ENCODE data around the gene PSD4.

GRCh38 chr2:113219889-113220641, 46.3 kb downstream of the PSD4 start:
- TF ChIP-seq, protein P1, sequence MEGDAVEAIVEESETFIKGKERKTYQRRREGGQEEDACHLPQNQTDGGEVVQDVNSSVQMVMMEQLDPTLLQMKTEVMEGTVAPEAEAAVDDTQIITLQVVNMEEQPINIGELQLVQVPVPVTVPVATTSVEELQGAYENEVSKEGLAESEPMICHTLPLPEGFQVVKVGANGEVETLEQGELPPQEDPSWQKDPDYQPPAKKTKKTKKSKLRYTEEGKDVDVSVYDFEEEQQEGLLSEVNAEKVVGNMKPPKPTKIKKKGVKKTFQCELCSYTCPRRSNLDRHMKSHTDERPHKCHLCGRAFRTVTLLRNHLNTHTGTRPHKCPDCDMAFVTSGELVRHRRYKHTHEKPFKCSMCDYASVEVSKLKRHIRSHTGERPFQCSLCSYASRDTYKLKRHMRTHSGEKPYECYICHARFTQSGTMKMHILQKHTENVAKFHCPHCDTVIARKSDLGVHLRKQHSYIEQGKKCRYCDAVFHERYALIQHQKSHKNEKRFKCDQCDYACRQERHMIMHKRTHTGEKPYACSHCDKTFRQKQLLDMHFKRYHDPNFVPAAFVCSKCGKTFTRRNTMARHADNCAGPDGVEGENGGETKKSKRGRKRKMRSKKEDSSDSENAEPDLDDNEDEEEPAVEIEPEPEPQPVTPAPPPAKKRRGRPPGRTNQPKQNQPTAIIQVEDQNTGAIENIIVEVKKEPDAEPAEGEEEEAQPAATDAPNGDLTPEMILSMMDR (conservative IDR thresholded peaks at IDR 0.05; ENCODE audit: low read depth, low read length): no peak
- TF ChIP-seq EZH2 (IDR thresholded peaks at IDR 0.05; ENCODE audit: borderline replicate concordance, low read depth, low read length, poor library complexity, severe bottlenecking): no peak
